GM12878 (cell line): ENCODE measurements around the gene MCMBP.

Source experiments
- BCL3 ChIP-seq: IDR thresholded peaks from 2 replicates; pipeline ENCODE4 v1.6.1; 2011; ENCODE audit warnings: borderline replicate concordance, low read depth, mild to moderate bottlenecking, moderate library complexity, low read length; ENCODE audit not compliant: insufficient read depth, poor library complexity, severe bottlenecking
- CTCF ChIP-seq, 3 experiments: IDR thresholded peaks in 2 of 3; conservative IDR thresholded peaks in 1 of 3; 2 replicates each; pipeline ENCODE4 v1.5.1; 2011; ENCODE audit warnings: low read depth in 3 of 3, low read length in 3 of 3, mild to moderate bottlenecking in 3 of 3, control low read depth in 2 of 3, moderate library complexity in 2 of 3, inconsistent platforms in 1 of 3, mixed read lengths in 1 of 3; ENCODE audit not compliant: control insufficient read depth in 2 of 3, insufficient read depth in 1 of 3; ENCODE audit errors: extremely low read depth in 1 of 3
- EP300 ChIP-seq, 2 experiments: fragments of 150-350 bp in 1 of 2; IDR thresholded peaks; 2 replicates each; pipeline ENCODE4 v1.6.1; 2011 to 2012; ENCODE audit warnings: low read depth in 2 of 2, low read length in 2 of 2, borderline replicate concordance in 1 of 2, improper control_type of control experiment in 1 of 2, inconsistent platforms in 1 of 2; ENCODE audit not compliant: control insufficient read depth in 1 of 2
- POLR2A ChIP-seq: IDR thresholded peaks from 2 replicates; pipeline ENCODE4 v1.6.1; 2011; ENCODE audit warnings: low read depth, mild to moderate bottlenecking, low read length
- POLR2AphosphoS5 ChIP-seq: IDR thresholded peaks from 2 replicates; pipeline ENCODE4 v1.6.1; 2011; ENCODE audit warnings: mild to moderate bottlenecking, low read length, inconsistent platforms
- RAD21 ChIP-seq: IDR thresholded peaks from 2 replicates; pipeline ENCODE4 v1.6.1; 2011; ENCODE audit warnings: mild to moderate bottlenecking, low read depth, low read length, moderate library complexity; ENCODE audit not compliant: insufficient read depth
- SIX5 ChIP-seq: IDR thresholded peaks from 2 replicates; pipeline ENCODE4 v1.6.1; 2011; ENCODE audit warnings: mild to moderate bottlenecking, low read depth, low read length, moderate library complexity; ENCODE audit not compliant: severe bottlenecking
- ZNF592 ChIP-seq: fragments of 450-650 bp; IDR thresholded peaks from 2 replicates; pipeline ENCODE4 v1.6.1; 2017; ENCODE audit warnings: mild to moderate bottlenecking, moderate library complexity
- TF ChIP-seq, protein P1 (sequence below): fragments of 450-650 bp; IDR thresholded peaks from 2 replicates; pipeline ENCODE4 v1.6.1; 2016; ENCODE audit warnings: mild to moderate bottlenecking
- TF ChIP-seq, protein P2 (sequence below): IDR thresholded peaks from 2 replicates; pipeline ENCODE4 v1.6.1; 2012; ENCODE audit warnings: low read depth, low read length, improper control_type of control experiment
- TF ChIP-seq, protein P3 (sequence below): fragments of 450-650 bp; IDR thresholded peaks from 2 replicates; pipeline ENCODE4 v1.6.1; 2018; ENCODE audit warnings: borderline replicate concordance, mild to moderate bottlenecking; ENCODE audit not compliant: partially characterized antibody
- TF ChIP-seq, protein P4 (sequence below): fragments of 450-650 bp; IDR thresholded peaks from 2 replicates; pipeline ENCODE4 v1.6.1; 2018; ENCODE audit warnings: mild to moderate bottlenecking, low read depth, moderate library complexity; ENCODE audit not compliant: partially characterized antibody

- TF ChIP-seq CTCF (IDR thresholded peaks at IDR 0.05 in 2 of 3, conservative IDR thresholded peaks at IDR 0.05 in 1 of 3; ENCODE audit: control insufficient read depth in 2 of 3, extremely low read depth in 1 of 3, insufficient read depth in 1 of 3, low read depth in 3 of 3, low read length in 3 of 3) (no peak), SIX5 (no peak), BCL3 (no peak), EP300 (IDR thresholded peaks at IDR 0.05; ENCODE audit: borderline replicate concordance in 1 of 2, control insufficient read depth in 1 of 2, low read depth in 2 of 2, low read length in 2 of 2) (no peak), RAD21 (no peak), POLR2AphosphoS5 (no peak), POLR2A (no peak), ZNF592 (no peak)
- TF ChIP-seq, protein P1, sequence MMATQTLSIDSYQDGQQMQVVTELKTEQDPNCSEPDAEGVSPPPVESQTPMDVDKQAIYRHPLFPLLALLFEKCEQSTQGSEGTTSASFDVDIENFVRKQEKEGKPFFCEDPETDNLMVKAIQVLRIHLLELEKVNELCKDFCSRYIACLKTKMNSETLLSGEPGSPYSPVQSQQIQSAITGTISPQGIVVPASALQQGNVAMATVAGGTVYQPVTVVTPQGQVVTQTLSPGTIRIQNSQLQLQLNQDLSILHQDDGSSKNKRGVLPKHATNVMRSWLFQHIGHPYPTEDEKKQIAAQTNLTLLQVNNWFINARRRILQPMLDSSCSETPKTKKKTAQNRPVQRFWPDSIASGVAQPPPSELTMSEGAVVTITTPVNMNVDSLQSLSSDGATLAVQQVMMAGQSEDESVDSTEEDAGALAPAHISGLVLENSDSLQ: no peak
- TF ChIP-seq, protein P2, sequence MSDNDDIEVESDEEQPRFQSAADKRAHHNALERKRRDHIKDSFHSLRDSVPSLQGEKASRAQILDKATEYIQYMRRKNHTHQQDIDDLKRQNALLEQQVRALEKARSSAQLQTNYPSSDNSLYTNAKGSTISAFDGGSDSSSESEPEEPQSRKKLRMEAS: no peak
- TF ChIP-seq, protein P3, sequence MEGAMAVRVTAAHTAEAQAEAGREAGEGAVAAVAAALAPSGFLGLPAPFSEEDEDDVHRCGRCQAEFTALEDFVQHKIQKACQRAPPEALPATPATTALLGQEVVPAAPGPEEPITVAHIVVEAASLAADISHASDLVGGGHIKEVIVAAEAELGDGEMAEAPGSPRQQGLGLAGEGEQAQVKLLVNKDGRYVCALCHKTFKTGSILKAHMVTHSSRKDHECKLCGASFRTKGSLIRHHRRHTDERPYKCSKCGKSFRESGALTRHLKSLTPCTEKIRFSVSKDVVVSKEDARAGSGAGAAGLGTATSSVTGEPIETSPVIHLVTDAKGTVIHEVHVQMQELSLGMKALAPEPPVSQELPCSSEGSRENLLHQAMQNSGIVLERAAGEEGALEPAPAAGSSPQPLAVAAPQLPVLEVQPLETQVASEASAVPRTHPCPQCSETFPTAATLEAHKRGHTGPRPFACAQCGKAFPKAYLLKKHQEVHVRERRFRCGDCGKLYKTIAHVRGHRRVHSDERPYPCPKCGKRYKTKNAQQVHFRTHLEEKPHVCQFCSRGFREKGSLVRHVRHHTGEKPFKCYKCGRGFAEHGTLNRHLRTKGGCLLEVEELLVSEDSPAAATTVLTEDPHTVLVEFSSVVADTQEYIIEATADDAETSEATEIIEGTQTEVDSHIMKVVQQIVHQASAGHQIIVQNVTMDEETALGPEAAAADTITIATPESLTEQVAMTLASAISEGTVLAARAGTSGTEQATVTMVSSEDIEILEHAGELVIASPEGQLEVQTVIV: no peak
- TF ChIP-seq, protein P4, sequence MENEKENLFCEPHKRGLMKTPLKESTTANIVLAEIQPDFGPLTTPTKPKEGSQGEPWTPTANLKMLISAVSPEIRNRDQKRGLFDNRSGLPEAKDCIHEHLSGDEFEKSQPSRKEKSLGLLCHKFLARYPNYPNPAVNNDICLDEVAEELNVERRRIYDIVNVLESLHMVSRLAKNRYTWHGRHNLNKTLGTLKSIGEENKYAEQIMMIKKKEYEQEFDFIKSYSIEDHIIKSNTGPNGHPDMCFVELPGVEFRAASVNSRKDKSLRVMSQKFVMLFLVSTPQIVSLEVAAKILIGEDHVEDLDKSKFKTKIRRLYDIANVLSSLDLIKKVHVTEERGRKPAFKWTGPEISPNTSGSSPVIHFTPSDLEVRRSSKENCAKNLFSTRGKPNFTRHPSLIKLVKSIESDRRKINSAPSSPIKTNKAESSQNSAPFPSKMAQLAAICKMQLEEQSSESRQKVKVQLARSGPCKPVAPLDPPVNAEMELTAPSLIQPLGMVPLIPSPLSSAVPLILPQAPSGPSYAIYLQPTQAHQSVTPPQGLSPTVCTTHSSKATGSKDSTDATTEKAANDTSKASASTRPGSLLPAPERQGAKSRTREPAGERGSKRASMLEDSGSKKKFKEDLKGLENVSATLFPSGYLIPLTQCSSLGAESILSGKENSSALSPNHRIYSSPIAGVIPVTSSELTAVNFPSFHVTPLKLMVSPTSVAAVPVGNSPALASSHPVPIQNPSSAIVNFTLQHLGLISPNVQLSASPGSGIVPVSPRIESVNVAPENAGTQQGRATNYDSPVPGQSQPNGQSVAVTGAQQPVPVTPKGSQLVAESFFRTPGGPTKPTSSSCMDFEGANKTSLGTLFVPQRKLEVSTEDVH: no peak
Measured at GRCh38 chr10:119903946-119904666, 31.5 kb upstream of the MCMBP start.
